A549 (cell line): ENCODE results near the gene CFAP410. TPM values are rescaled to one million over a fixed set of nuclear protein-coding genes. Genes with fewer than 3 reads are reported as not detected.
A peak's percentile ranks its signal among the peaks of the same experiment; 100 is the strongest.

Experiments used
- ATAC-seq, 2 experiments: fragments of 200-7000 bp in 1 of 2; fragments of >200 bp in 1 of 2; cut with Nextera tagmentation in 1 of 2; cut with Tn5 transposase in 1 of 2; 3 replicates each; pipeline versions ENCODE4 v1.8.0 to v1.9.1; 2018 to 2020; ENCODE audit warnings: mild to moderate bottlenecking in 1 of 2, moderate library complexity in 1 of 2
- CTCF ChIA-PET: fragments of 300-600 bp; sonication (Branson Sonifier 250); formaldehyde crosslinking; extraction: SDS; loops from one replicate; lab custom pipeline; 2021; ENCODE audit warnings: antibody characterized with exemption, inconsistent platforms; lab: Yijun Ruan, JAX
- POLR2A ChIA-PET: fragments of 350-600 bp; formaldehyde crosslinking; extraction: SDS; loops from one replicate; lab custom pipeline; 2021; ENCODE audit warnings: antibody characterized with exemption, inconsistent platforms; lab: Yijun Ruan, JAX
- DNase-seq, 2 experiments: peaks; one replicate each; pipeline versions ENCODE4 v3.0.0 to v3.0.0-alpha.2; 2011 to 2016; ENCODE audit warnings: low read depth in 1 of 2, low spot score in 1 of 2
- FAIRE-seq: peaks from 2 replicates; lab custom pipeline; 2011; peaks lifted over from hg19 to GRCh38; lab: Jason Lieb, UNC
- H3K27ac ChIP-seq, 2 experiments: fragments of >200 bp; sonication (Bioruptor Twin); formaldehyde crosslinking; 3 replicates each; pipeline ENCODE4 v1.5.1; 2016 to 2017
- H3K4me1 ChIP-seq: fragments of >200 bp; sonication (Bioruptor Twin); formaldehyde crosslinking; 3 replicates; pipeline ENCODE4 v1.6.1; 2016
- H3K4me2 ChIP-seq: fragments of >200 bp; sonication (Bioruptor Twin); formaldehyde crosslinking; 3 replicates; pipeline ENCODE4 v1.6.1; 2016
- H3K4me3 ChIP-seq: fragments of >200 bp; sonication (Bioruptor Twin); formaldehyde crosslinking; 3 replicates; pipeline ENCODE4 v1.5.1; 2016
- H3K9me3 ChIP-seq: fragments of >200 bp; sonication (Bioruptor Twin); formaldehyde crosslinking; 3 replicates; pipeline ENCODE4 v1.6.1; 2016
- BHLHE40 ChIP-seq: IDR thresholded peaks from 2 replicates; pipeline ENCODE4 v1.6.1; 2012; ENCODE audit warnings: low read depth, low read length, inconsistent platforms
- CBX2 ChIP-seq: fragments of 200-600 bp; sonication (generic); IDR thresholded peaks from 2 replicates; pipeline ENCODE4 v1.6.1; 2016; ENCODE audit warnings: low read depth, mild to moderate bottlenecking, borderline replicate concordance
- CEBPB ChIP-seq, 2 experiments: fragments of >200 bp in 1 of 2; sonication (Bioruptor Twin) in 1 of 2; formaldehyde crosslinking in 1 of 2; IDR thresholded peaks; 2 replicates each; pipeline ENCODE4 v1.6.1; 2012 to 2016
- CHD2 ChIP-seq: fragments of 150-350 bp; IDR thresholded peaks from 2 replicates; pipeline ENCODE4 v1.6.1; 2014; ENCODE audit warnings: low read length; ENCODE audit not compliant: partially characterized antibody
- EHMT2 ChIP-seq: fragments of 200-600 bp; sonication (generic); IDR thresholded peaks from 2 replicates; pipeline ENCODE4 v1.6.1; 2016; ENCODE audit warnings: antibody characterized with exemption, low read depth, mild to moderate bottlenecking, moderate library complexity
- ELK1 ChIP-seq: fragments of 150-350 bp; IDR thresholded peaks from 2 replicates; pipeline ENCODE4 v1.6.1; 2014; ENCODE audit warnings: low read depth, mild to moderate bottlenecking, low read length
- FOSB ChIP-seq: fragments of 250-450 bp; sonication (Bioruptor Pico); IDR thresholded peaks from 2 replicates; pipeline ENCODE4 v1.5.0; 2020; ENCODE audit warnings: mild to moderate bottlenecking, moderate library complexity
- FOXS1 ChIP-seq: fragments of 250-450 bp; sonication (Bioruptor Pico); IDR thresholded peaks from 2 replicates; pipeline ENCODE4 v1.5.0; 2020; ENCODE audit warnings: mild to moderate bottlenecking, moderate library complexity
- GATA3 ChIP-seq: IDR thresholded peaks from 2 replicates; pipeline ENCODE4 v1.6.1; 2012; ENCODE audit warnings: borderline replicate concordance
- HOXB13 ChIP-seq: fragments of 250-450 bp; sonication (Bioruptor Pico); IDR thresholded peaks from 2 replicates; pipeline ENCODE4 v1.5.0; 2020; ENCODE audit warnings: low read depth, mild to moderate bottlenecking, moderate library complexity
- JUN ChIP-seq, 2 experiments: fragments of >200 bp; sonication (Bioruptor Twin); formaldehyde crosslinking; IDR thresholded peaks; 2 replicates in 1 of 2; 3 replicates in 1 of 2; pipeline ENCODE4 v1.6.1; 2016 to 2017
- KDM1A ChIP-seq: fragments of 200-600 bp; sonication (generic); IDR thresholded peaks from 2 replicates; pipeline ENCODE4 v1.6.1; 2016; ENCODE audit warnings: low read depth, mild to moderate bottlenecking
- MAFK ChIP-seq: fragments of 450-650 bp; IDR thresholded peaks from 2 replicates; pipeline ENCODE4 v1.6.1; 2014; ENCODE audit not compliant: partially characterized antibody
- MYC ChIP-seq: IDR thresholded peaks from 2 replicates; pipeline ENCODE4 v1.6.1; 2012; ENCODE audit warnings: mild to moderate bottlenecking, inconsistent platforms, low read length, improper control_type of control experiment, borderline replicate concordance
- NPAS2 ChIP-seq: fragments of 250-450 bp; sonication (Bioruptor Pico); IDR thresholded peaks from 2 replicates; pipeline ENCODE4 v1.8.0; 2022; ENCODE audit warnings: mild to moderate bottlenecking, moderate library complexity, borderline replicate concordance
- NR3C1 ChIP-seq: fragments of >200 bp; sonication (Bioruptor Twin); formaldehyde crosslinking; IDR thresholded peaks from 3 replicates; pipeline ENCODE4 v1.6.1; 2017
- POLR2A ChIP-seq: IDR thresholded peaks from 2 replicates; pipeline ENCODE4 v1.6.1; 2012; ENCODE audit warnings: mild to moderate bottlenecking, low read length
- POLR2AphosphoS2 ChIP-seq: conservative IDR thresholded peaks from 2 replicates; pipeline ENCODE4 v1.6.1; 2012; ENCODE audit warnings: low read length, improper control_type of control experiment, inconsistent platforms
- RAD21 ChIP-seq, 2 experiments: fragments of >200 bp in 1 of 2; sonication (Bioruptor Twin) in 1 of 2; formaldehyde crosslinking in 1 of 2; IDR thresholded peaks in 1 of 2; conservative IDR thresholded peaks in 1 of 2; 2 replicates in 1 of 2; 3 replicates in 1 of 2; pipeline ENCODE4 v1.6.1; 2012 to 2018; ENCODE audit warnings: inconsistent platforms in 1 of 2
- RCOR1 ChIP-seq: fragments of 150-350 bp; IDR thresholded peaks from 2 replicates; pipeline ENCODE4 v1.6.1; 2014; ENCODE audit warnings: antibody characterized with exemption, low read length, low read depth
- RNF2 ChIP-seq: fragments of 200-600 bp; sonication (generic); IDR thresholded peaks from 2 replicates; pipeline ENCODE4 v1.6.1; 2016; ENCODE audit warnings: low read depth, mild to moderate bottlenecking, antibody characterized with exemption, moderate library complexity, borderline replicate concordance
- SREBF2 ChIP-seq: fragments of 450-650 bp; IDR thresholded peaks from 2 replicates; pipeline ENCODE4 v1.6.1; 2014; ENCODE audit warnings: mild to moderate bottlenecking, moderate library complexity
- TP53 ChIP-seq: fragments of 250-450 bp; sonication (Bioruptor Pico); IDR thresholded peaks from 2 replicates; pipeline ENCODE4 v1.5.0; 2021; ENCODE audit warnings: mild to moderate bottlenecking, moderate library complexity
- ZC3H11A ChIP-seq: fragments of 450-650 bp; IDR thresholded peaks from 2 replicates; pipeline ENCODE4 v1.6.1; 2014; ENCODE audit warnings: antibody characterized with exemption, mild to moderate bottlenecking
- ZFP36 ChIP-seq: fragments of 450-650 bp; IDR thresholded peaks from 2 replicates; pipeline ENCODE4 v1.6.1; 2014; ENCODE audit warnings: borderline replicate concordance; ENCODE audit not compliant: partially characterized antibody
- ZSCAN20 ChIP-seq: fragments of 250-450 bp; sonication (Bioruptor Pico); IDR thresholded peaks from 2 replicates; pipeline ENCODE4 v1.8.0; 2022; ENCODE audit warnings: mild to moderate bottlenecking, moderate library complexity
- WGBS: methylation state at CpG from one replicate; pipeline ENCODE4 v1.1.6; 2017; ENCODE audit errors: missing lambda C conversion rate; 5-methylcytosine and 5-hydroxymethylcytosine counted together
- polyA plus RNA-seq, 4 experiments: library from polyadenylated mRNA; depleted of rRNA in 3 of 4; stranded (reverse); fragments of >200 nt; fragmentation: RNase III in 1 of 4; extraction: RNeasy Plus Mini Kit Qiagen cat#74134 plus additional on column Dnase treatment in 1 of 4; gene quantifications; 2 replicates in 3 of 4; 3 replicates in 1 of 4; pipeline ENCODE4 v1.2.3, GENCODE V29; 2011 to 2017

CFAP410 gene
- polyA plus RNA-seq, 2 of the 4 experiments (the other 2 are of a cell fraction) = 3.2 to 7.1 TPM

DNA sequence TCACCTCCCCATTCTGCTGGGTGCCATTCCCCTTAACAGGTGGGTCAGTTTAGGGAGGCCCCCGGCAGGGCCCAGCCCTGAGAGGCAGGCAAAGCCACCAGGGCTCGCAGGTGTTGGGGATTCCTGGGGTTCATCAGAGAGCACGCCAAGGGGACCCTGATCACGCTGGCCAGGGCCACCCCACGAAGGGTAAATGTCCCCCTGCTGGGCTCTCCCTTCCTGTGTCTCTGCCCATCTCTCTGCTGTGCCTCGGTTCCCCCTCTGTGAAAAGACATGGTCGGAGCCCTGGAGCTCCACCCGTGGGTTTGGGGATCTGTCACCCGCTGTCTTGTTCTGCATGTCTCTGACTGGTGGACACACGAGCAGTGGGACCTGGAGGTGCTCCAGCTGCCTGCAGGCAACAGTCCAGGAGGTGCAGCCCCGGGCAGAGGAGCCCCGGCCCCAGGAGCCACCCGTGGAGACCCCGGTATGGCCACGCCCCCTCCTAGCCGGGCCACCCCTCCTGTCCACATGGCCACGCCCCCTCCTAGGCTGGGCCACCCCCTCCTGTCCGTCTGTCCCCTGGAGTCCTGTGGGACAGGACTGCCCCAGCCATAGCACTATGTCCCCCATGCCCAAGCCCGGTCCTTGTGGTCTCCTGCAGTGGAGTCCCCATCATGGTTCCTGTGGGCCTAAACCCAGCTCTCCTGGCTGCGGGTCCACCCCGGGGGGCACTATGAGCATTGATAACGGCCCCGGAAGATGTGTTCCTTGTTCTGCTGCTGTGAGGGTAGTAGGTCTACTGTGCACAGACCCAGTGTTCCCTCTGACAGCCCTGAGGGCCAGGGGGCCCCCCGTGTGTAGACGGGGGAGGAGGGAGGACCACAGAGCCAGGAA lies 47.0 kb downstream of the CFAP410 start:
- Histone ChIP-seq H3K4me1 (peaks cover 18% of the 10 kb centered on the region), H3K27ac (no peak overlapping the region), H3K4me2 (no peak overlapping the region), H3K9me3 (no peaks in the 10 kb centered on the region), H3K4me3 (no peak overlapping the region)
- no peak for FAIRE-seq
- CTCF ChIA-PET = no interaction called here
- TF ChIP-seq GATA3 = no peak
- no peak for TF ChIP-seq ZSCAN20 (CRISPR knock-in tag)
- no peak for TF ChIP-seq SREBF2
- no peak for TF ChIP-seq POLR2AphosphoS2
- no peak for TF ChIP-seq ZC3H11A
- no peak for TF ChIP-seq RCOR1
- ATAC-seq = peak in 1 of 2 experiments; percentile 43; a peak in 3 of 6 replicates
- 10% methylated on average over 2 of the region's 25 CpGs for WGBS
- peak in 1 of 2 experiments; percentile 31 for DNase-seq
- POLR2A ChIA-PET = no interaction called here

DNA sequence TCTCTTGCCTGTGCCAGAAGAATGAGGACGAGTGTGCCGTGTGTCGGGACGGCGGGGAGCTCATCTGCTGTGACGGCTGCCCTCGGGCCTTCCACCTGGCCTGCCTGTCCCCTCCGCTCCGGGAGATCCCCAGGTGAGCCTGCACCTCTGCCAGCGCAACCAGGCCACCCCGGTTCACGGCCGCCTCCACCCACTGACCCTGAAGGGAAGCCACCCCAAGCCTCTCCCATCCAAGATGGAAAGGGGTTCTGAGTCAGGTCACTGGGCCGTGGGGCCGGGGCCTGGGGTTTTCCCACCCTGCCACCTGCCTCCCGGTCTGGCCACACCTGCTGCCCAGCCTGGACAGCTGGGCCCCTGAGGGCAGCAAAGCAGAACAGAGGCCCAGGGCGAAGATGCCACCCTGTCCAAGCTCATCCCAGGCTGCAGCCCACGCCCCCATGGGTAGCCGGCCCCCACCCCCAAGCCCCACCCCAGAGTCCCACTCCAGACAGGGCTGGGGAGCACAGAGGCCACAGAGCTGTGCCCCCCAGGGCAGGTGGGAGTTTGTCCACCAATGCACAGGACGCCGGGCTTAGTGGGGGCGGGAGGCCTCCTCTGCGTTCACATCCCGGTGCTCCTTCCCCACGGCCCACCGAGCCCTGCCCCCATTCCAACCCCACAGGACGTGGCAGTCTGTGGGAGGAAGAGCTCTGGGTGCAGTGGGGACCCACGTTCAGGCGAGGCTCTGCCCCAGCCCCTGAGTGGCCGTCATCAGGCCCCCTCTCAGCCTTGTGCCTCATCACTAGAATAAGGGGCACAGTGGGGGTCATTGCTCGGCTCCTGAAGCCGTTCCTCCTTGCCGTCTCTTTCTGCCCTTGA lies 47.9 kb downstream of the CFAP410 start:
- H3K9me3 ChIP-seq = no peaks in the 10 kb centered on the region
- FAIRE-seq = no peak
- TF ChIP-seq RCOR1 (no peak), MYC (no peak), NR3C1 (no peak), MAFK (no peak), RAD21 (conservative IDR thresholded peaks at IDR 0.05 in 1 of 2, IDR thresholded peaks at IDR 0.05 in 1 of 2) (no peak), ELK1 (no peak), NPAS2 (CRISPR knock-in tag) (no peak), RNF2 (no peak), CHD2 (no peak), BHLHE40 (no peak), ZSCAN20 (CRISPR knock-in tag) (no peak), CBX2 (no peak), EHMT2 (no peak), POLR2A (no peak), ZC3H11A (no peak), JUN (IDR thresholded peaks at IDR 0.05) (no peak), KDM1A (no peak)
- 65% methylated on average over 9 of the region's 33 CpGs for WGBS
- no peak for DNase-seq
- H3K4me3 ChIP-seq = no peak overlapping the region
- no peak overlapping the region for H3K27ac ChIP-seq
- H3K4me1 ChIP-seq = peaks cover 18% of the 10 kb centered on the region
- POLR2A ChIA-PET = no interaction called here
- ATAC-seq = no peak
- CTCF ChIA-PET = interaction anchor here (1.0 kb wide), 1 partner anchor 10 kb away, joined by 3 read pairs; no protein-coding TSS in a partner anchor
- no peak overlapping the region for H3K4me2 ChIP-seq

GRCh38 chr21:44290327-44291077 lies 48.7 kb downstream of the CFAP410 start:
- no peak for TF ChIP-seq FOSB
- no peak for TF ChIP-seq TP53
- no peak for TF ChIP-seq POLR2A
- no peak for TF ChIP-seq MAFK
- no peak for TF ChIP-seq FOXS1
- TF ChIP-seq HOXB13 = no peak
- no peak for TF ChIP-seq CEBPB (IDR thresholded peaks at IDR 0.05)
- TF ChIP-seq ZFP36 = no peak
- Histone ChIP-seq H3K4me2 (no peak overlapping the region), H3K9me3 (no peaks in the 10 kb centered on the region), H3K4me3 (no peak overlapping the region), H3K27ac (no peak overlapping the region), H3K4me1 (peaks cover 15% of the 10 kb centered on the region)
- ATAC-seq = no peak
- no peak for FAIRE-seq
- CTCF ChIA-PET = interaction anchor here (1.0 kb wide), 1 partner anchor 10 kb away, joined by 3 read pairs; no protein-coding TSS in a partner anchor
- DNase-seq = no peak
- POLR2A ChIA-PET = no interaction called here
- WGBS = 36% methylated on average over 6 of the region's 16 CpGs
